ENCODE results near the gene CLEC18A.
"Not testable (repeated sequence)": the region's sequence is repeated elsewhere in the genome, so short reads cannot be mapped to it uniquely, and the experiment has no call there.

Gene CLEC18A

GRCh38 chr16:69939821-69940585 is 11.1 kb upstream of the CLEC18A start:
- DNase-seq (ENCODE audit: low spot score), result no peak
- Histone ChIP-seq H3K27ac (peak overlapping the region; percentile 25 to 81), H3K4me3 (no peak overlapping the region)
- TF ChIP-seq, protein P1, sequence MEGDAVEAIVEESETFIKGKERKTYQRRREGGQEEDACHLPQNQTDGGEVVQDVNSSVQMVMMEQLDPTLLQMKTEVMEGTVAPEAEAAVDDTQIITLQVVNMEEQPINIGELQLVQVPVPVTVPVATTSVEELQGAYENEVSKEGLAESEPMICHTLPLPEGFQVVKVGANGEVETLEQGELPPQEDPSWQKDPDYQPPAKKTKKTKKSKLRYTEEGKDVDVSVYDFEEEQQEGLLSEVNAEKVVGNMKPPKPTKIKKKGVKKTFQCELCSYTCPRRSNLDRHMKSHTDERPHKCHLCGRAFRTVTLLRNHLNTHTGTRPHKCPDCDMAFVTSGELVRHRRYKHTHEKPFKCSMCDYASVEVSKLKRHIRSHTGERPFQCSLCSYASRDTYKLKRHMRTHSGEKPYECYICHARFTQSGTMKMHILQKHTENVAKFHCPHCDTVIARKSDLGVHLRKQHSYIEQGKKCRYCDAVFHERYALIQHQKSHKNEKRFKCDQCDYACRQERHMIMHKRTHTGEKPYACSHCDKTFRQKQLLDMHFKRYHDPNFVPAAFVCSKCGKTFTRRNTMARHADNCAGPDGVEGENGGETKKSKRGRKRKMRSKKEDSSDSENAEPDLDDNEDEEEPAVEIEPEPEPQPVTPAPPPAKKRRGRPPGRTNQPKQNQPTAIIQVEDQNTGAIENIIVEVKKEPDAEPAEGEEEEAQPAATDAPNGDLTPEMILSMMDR (IDR thresholded peaks at IDR 0.05), result no peak

GRCh38 chr16:69940676-69941075 is 10.5 kb upstream of the CLEC18A start:
- peak overlapping the region; percentile 45 to 81 for H3K27ac ChIP-seq
- TF ChIP-seq, protein P1 (IDR thresholded peaks at IDR 0.05), result no peak
- DNase-seq (ENCODE audit: low spot score), result no peak
- no peak overlapping the region for H3K4me3 ChIP-seq

GRCh38 chr16:69941251-69942098 is 9.7 kb upstream of the CLEC18A start:
- DNase-seq (ENCODE audit: low spot score), result peak; percentile 78
- Histone ChIP-seq H3K27ac (peak overlapping the region; percentile 54 to 81), H3K4me3 (peak overlapping the region; percentile 22)
- TF ChIP-seq, protein P1 (IDR thresholded peaks at IDR 0.05), result no peak

DNA sequence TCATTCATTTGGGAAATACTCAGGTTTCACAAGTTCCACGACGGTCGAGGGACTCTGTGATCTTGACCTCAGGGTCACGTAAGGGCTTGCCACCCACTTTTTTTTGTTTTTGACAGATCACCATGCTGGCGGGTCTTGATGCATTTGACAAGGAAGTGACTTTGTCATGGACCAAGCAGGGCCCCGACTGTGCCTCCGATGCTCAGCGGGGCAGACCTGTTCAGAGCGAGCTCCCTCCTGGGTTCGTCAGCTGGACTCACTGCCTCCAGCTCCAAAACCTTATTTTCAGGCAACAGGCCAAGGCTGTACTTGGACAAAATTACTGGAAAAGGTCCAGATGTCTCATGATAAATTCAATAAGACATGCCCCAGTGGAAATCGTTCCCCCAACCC is 9.0 kb upstream of the CLEC18A start:
- TF ChIP-seq, protein P1 (IDR thresholded peaks at IDR 0.05), result no peak
- peak; percentile 76 for DNase-seq (ENCODE audit: low spot score)
- Histone ChIP-seq H3K4me3 (peak overlapping the region; percentile 22), H3K27ac (peak overlapping the region; percentile 54 to 81)

DNA sequence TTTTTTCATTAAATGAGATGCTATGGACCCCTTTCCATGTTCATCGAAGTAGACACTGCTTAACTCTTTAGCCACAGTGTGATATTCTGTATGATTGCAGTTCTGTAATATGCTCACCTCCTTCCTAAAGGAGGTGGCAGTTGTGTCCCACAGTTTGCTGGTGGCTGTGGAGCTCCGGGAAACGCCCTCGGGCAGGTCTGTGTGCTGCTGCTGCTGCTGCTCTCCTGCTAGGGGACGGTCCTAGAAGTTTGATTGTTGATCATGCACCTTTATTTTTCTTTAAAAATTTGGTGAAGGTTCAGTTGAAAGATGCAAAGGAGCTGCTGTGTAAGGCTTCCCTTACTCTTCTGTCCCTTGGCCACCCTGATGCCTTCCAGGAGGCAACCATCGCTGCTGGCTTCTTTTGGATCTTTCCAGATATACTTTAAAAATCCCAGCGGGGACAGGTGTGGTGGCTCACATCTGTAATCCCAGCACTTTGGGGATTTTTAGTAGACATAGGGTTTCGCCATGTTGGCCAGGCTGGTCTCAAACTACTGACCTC is 8.4 kb upstream of the CLEC18A start:
- Histone ChIP-seq H3K27ac (peak overlapping the region in 1 of 2 donors; percentile 81), H3K4me3 (no peak overlapping the region)
- DNase-seq (ENCODE audit: low spot score), result no peak
- TF ChIP-seq, protein P1 (IDR thresholded peaks at IDR 0.05), result no peak

- not testable (repeated sequence) for H3K27ac ChIP-seq; DNase-seq (ENCODE audit: low spot score); H3K4me3 ChIP-seq
Observed at GRCh38 chr16:69943241-69944036, 7.7 kb upstream of the CLEC18A start.

DNA sequence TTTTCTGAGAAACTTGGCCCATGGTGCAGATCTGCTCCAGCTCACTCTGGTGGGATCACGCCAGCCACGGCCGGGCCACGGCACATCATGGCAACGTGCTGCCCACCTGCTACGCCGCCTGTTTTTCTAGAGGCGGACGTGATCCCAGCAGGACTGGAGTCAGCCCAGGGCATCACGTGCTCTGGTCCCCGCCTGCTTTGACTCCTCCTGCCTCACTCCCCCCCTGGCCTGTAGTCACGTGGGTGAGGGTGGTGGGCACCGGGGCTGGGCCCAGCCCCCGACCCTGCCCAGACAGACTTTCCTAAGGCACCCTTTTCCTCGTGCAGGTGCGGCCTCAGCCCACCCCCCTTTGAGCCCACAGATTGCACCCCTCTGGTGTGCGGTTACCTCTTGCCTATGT is 723 bp upstream of the CLEC18A start:
- DNase-seq (ENCODE audit: low spot score); H3K4me3 ChIP-seq; H3K27ac ChIP-seq: not testable (repeated sequence)

- H3K4me3 ChIP-seq; DNase-seq (ENCODE audit: low spot score); H3K27ac ChIP-seq: not testable (repeated sequence)
Observed at GRCh38 chr16:69951672-69952031, 518 bp downstream of the CLEC18A start.

DNA sequence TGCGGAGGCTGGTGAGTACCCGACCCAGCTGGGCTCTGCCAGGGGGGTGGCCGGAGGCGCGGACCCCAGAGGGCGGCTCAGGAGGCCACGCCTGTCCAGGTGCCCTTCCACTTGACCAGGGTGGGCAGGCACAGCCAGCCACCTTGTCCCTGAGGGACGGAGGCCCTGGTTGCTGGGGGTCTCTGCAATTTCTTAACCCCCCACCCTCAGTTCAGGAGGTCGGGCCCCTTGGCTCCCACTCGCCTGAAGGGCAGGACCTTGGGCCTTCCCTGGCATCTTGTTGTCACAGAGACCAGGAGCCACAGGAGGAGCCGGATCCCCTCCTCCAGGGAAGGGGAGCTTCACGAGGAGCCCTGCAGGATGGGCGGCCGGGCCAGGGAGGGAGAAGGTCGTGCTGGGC is 982 bp downstream of the CLEC18A start:
- H3K4me3 ChIP-seq; DNase-seq (ENCODE audit: low spot score); H3K27ac ChIP-seq: not testable (repeated sequence)

- DNase-seq (ENCODE audit: low spot score); H3K4me3 ChIP-seq: not testable (repeated sequence)
Observed at GRCh38 chr16:69952572-69953355, 1.6 kb downstream of the CLEC18A start.

GRCh38 chr16:69954241-69954640 is 3.1 kb downstream of the CLEC18A start:
- not testable (repeated sequence) for DNase-seq (ENCODE audit: low spot score); H3K4me3 ChIP-seq; H3K27ac ChIP-seq

More at GRCh38 chr16:69952572-69953355, 1.6 kb downstream of the CLEC18A start:
- not testable (repeated sequence) for H3K27ac ChIP-seq

Data from coronary artery (tissue), 2 donors.